Measurements from ENCODE around the gene ENO1.

Gene ENO1

GRCh38 chr1:8851060-8851459 lies 27.4 kb downstream of the ENO1 start:
- TF ChIP-seq POLR2AphosphoS5 (IDR thresholded peaks at IDR 0.05; ENCODE audit: borderline replicate concordance, low read depth, low read length): no peak
- no peak for TF ChIP-seq EZH2 (IDR thresholded peaks at IDR 0.05)
- no peak for TF ChIP-seq FOXP2 (optimal IDR thresholded peaks at IDR 0.05; ENCODE audit: control extremely low read depth, extremely low read length, insufficient read depth)
- Histone ChIP-seq H3K27ac (no peak overlapping the region), H3K9me3 (ENCODE audit: low read depth, low read length) (no peaks in the 10 kb centered on the region), H3K36me3 (ENCODE audit: insufficient read depth, low read length) (no peaks in the 10 kb centered on the region), H3K4me3 (no peak overlapping the region), H3K9ac (ENCODE audit: insufficient read length) (no peak overlapping the region)
- DNase-seq (ENCODE audit: low read depth, low spot score): no peak

GRCh38 chr1:8848663-8849386 lies 29.7 kb downstream of the ENO1 start:
- Histone ChIP-seq H3K9me3 (ENCODE audit: low read depth, low read length) (no peaks in the 10 kb centered on the region), H3K9ac (ENCODE audit: insufficient read length) (no peak overlapping the region), H3K36me3 (ENCODE audit: insufficient read depth, low read length) (no peaks in the 10 kb centered on the region), H3K4me3 (no peak overlapping the region), H3K27ac (no peak overlapping the region)
- no peak for TF ChIP-seq EZH2 (IDR thresholded peaks at IDR 0.05)
- TF ChIP-seq POLR2AphosphoS5 (IDR thresholded peaks at IDR 0.05; ENCODE audit: borderline replicate concordance, low read depth, low read length): no peak
- DNase-seq (ENCODE audit: low read depth, low spot score): no peak

GRCh38 chr1:8847990-8848389 lies 30.5 kb downstream of the ENO1 start:
- no peak for DNase-seq (ENCODE audit: low read depth, low spot score)
- Histone ChIP-seq H3K27ac (no peak overlapping the region), H3K4me3 (no peak overlapping the region), H3K9me3 (ENCODE audit: low read depth, low read length) (no peaks in the 10 kb centered on the region), H3K36me3 (ENCODE audit: insufficient read depth, low read length) (no peaks in the 10 kb centered on the region), H3K9ac (ENCODE audit: insufficient read length) (no peak overlapping the region)
- TF ChIP-seq FOXP2 (optimal IDR thresholded peaks at IDR 0.05; ENCODE audit: control extremely low read depth, extremely low read length, insufficient read depth): no peak
- TF ChIP-seq EZH2 (IDR thresholded peaks at IDR 0.05): no peak
- no peak for TF ChIP-seq POLR2AphosphoS5 (IDR thresholded peaks at IDR 0.05; ENCODE audit: borderline replicate concordance, low read depth, low read length)

- no peaks in the 10 kb centered on the region for H3K9me3 ChIP-seq (ENCODE audit: low read depth, low read length)
- TF ChIP-seq FOXP2 (optimal IDR thresholded peaks at IDR 0.05; ENCODE audit: control extremely low read depth, extremely low read length, insufficient read depth): no peak
- TF ChIP-seq EZH2 (IDR thresholded peaks at IDR 0.05): no peak
- TF ChIP-seq POLR2AphosphoS5 (IDR thresholded peaks at IDR 0.05; ENCODE audit: borderline replicate concordance, low read depth, low read length): no peak
- no peak overlapping the region for H3K27ac ChIP-seq
- no peak overlapping the region for H3K9ac ChIP-seq (ENCODE audit: insufficient read length)
- no peak for DNase-seq (ENCODE audit: low read depth, low spot score)
- no peaks in the 10 kb centered on the region for H3K36me3 ChIP-seq (ENCODE audit: insufficient read depth, low read length)
- no peak overlapping the region for H3K4me3 ChIP-seq
Measured at GRCh38 chr1:8846263-8846662, 32.2 kb downstream of the ENO1 start.

GRCh38 chr1:8845104-8846097 lies 33.1 kb downstream of the ENO1 start:
- no peak for DNase-seq (ENCODE audit: low read depth, low spot score)
- TF ChIP-seq FOXP2 (optimal IDR thresholded peaks at IDR 0.05; ENCODE audit: control extremely low read depth, extremely low read length, insufficient read depth): no peak
- TF ChIP-seq POLR2AphosphoS5 (IDR thresholded peaks at IDR 0.05; ENCODE audit: borderline replicate concordance, low read depth, low read length): no peak
- TF ChIP-seq EZH2 (IDR thresholded peaks at IDR 0.05): no peak
- Histone ChIP-seq H3K9ac (ENCODE audit: insufficient read length) (no peak overlapping the region), H3K9me3 (ENCODE audit: low read depth, low read length) (no peaks in the 10 kb centered on the region), H3K36me3 (ENCODE audit: insufficient read depth, low read length) (no peaks in the 10 kb centered on the region), H3K4me3 (no peak overlapping the region), H3K27ac (no peak overlapping the region)

- H3K9ac ChIP-seq (ENCODE audit: insufficient read length): no peak overlapping the region
- no peak overlapping the region for H3K27ac ChIP-seq
- DNase-seq (ENCODE audit: low read depth, low spot score): no peak
- TF ChIP-seq EZH2 (IDR thresholded peaks at IDR 0.05) (no peak), FOXP2 (optimal IDR thresholded peaks at IDR 0.05; ENCODE audit: control extremely low read depth, extremely low read length, insufficient read depth) (no peak), POLR2AphosphoS5 (IDR thresholded peaks at IDR 0.05; ENCODE audit: borderline replicate concordance, low read depth, low read length) (no peak)
- no peak overlapping the region for H3K4me3 ChIP-seq
- H3K36me3 ChIP-seq (ENCODE audit: insufficient read depth, low read length): no peaks in the 10 kb centered on the region
- H3K9me3 ChIP-seq (ENCODE audit: low read depth, low read length): no peaks in the 10 kb centered on the region
Measured at GRCh38 chr1:8844501-8845006, 33.9 kb downstream of the ENO1 start.

GRCh38 chr1:8841395-8841794 lies 37.1 kb downstream of the ENO1 start:
- Histone ChIP-seq H3K27ac (no peak overlapping the region), H3K9ac (ENCODE audit: insufficient read length) (no peak overlapping the region), H3K4me3 (no peak overlapping the region), H3K9me3 (ENCODE audit: low read depth, low read length) (no peaks in the 10 kb centered on the region), H3K36me3 (ENCODE audit: insufficient read depth, low read length) (no peaks in the 10 kb centered on the region)
- DNase-seq (ENCODE audit: low read depth, low spot score): no peak
- TF ChIP-seq POLR2AphosphoS5 (IDR thresholded peaks at IDR 0.05; ENCODE audit: borderline replicate concordance, low read depth, low read length) (no peak), EZH2 (IDR thresholded peaks at IDR 0.05) (no peak)

- H3K9me3 ChIP-seq (ENCODE audit: low read depth, low read length): no peaks in the 10 kb centered on the region
- DNase-seq (ENCODE audit: low read depth, low spot score): no peak
- H3K9ac ChIP-seq (ENCODE audit: insufficient read length): no peak overlapping the region
- TF ChIP-seq EZH2 (IDR thresholded peaks at IDR 0.05): no peak
- TF ChIP-seq POLR2AphosphoS5 (IDR thresholded peaks at IDR 0.05; ENCODE audit: borderline replicate concordance, low read depth, low read length): no peak
- TF ChIP-seq FOXP2 (optimal IDR thresholded peaks at IDR 0.05; ENCODE audit: control extremely low read depth, extremely low read length, insufficient read depth): no peak
- H3K4me3 ChIP-seq: no peak overlapping the region
- no peaks in the 10 kb centered on the region for H3K36me3 ChIP-seq (ENCODE audit: insufficient read depth, low read length)
- no peak overlapping the region for H3K27ac ChIP-seq
Measured at GRCh38 chr1:8839990-8840389, 38.5 kb downstream of the ENO1 start.
